OCI-LY7 (cell line): ENCODE measurements around the gene CFAP161. TPM values are rescaled to one million over a fixed set of nuclear protein-coding genes. Genes with fewer than 3 reads are reported as not detected.

Source experiments
- BruUV-seq: library from RNA; stranded (reverse); fragments of 400-500 nt; replicated peaks from 2 replicates; lab custom pipeline; 2021; lab: Mats Ljungman, UMichigan
- CTCF ChIA-PET: fragments of 300-600 bp; sonication (Branson Sonifier 250); formaldehyde crosslinking; loops from one replicate; lab custom pipeline; 2022; ENCODE audit warnings: antibody characterized with exemption; ENCODE audit not compliant: unreplicated experiment; lab: Charles Lee
- POLR2A ChIA-PET: fragments of 300-600 bp; sonication (Branson Sonifier 250); formaldehyde crosslinking; loops from one replicate; lab custom pipeline; 2022; ENCODE audit warnings: antibody characterized with exemption; lab: Charles Lee
- DNase-seq: peaks from one replicate; pipeline ENCODE4 v3.0.0-alpha.2; 2015; ENCODE audit warnings: low spot score
- H2AFZ ChIP-seq: fragments of 200-600 bp; sonication (generic), shearing (Covaris generic); 2 replicates; pipeline ENCODE4 v1.6.1; 2014; ENCODE audit warnings: mild to moderate bottlenecking, antibody characterized with exemption, low read length, moderate library complexity
- H3K27ac ChIP-seq: fragments of 200-600 bp; sonication (generic); 2 replicates; pipeline ENCODE4 v1.5.1; 2014; ENCODE audit warnings: mixed run types, low read depth, mild to moderate bottlenecking, moderate library complexity, low read length, inconsistent platforms; ENCODE audit not compliant: poor library complexity, severe bottlenecking
- H3K36me3 ChIP-seq: fragments of 200-600 bp; sonication (generic); 2 replicates; pipeline ENCODE4 v1.6.1; 2014; ENCODE audit warnings: mild to moderate bottlenecking, antibody characterized with exemption, low read length, moderate library complexity, mixed read lengths; ENCODE audit not compliant: insufficient read depth
- H3K4me1 ChIP-seq: fragments of 200-600 bp; sonication (generic); 2 replicates; pipeline ENCODE4 v1.5.1; 2014; ENCODE audit warnings: mild to moderate bottlenecking, low read length; ENCODE audit not compliant: insufficient read depth, poor library complexity, severe bottlenecking
- H3K4me2 ChIP-seq: fragments of 200-600 bp; sonication (generic); 2 replicates; pipeline ENCODE4 v1.6.1; 2014; ENCODE audit warnings: mild to moderate bottlenecking, low read length
- H3K4me3 ChIP-seq: fragments of 200-600 bp; sonication (generic); 2 replicates; pipeline ENCODE4 v1.5.1; 2014; ENCODE audit warnings: mild to moderate bottlenecking, low read depth, low read length; ENCODE audit not compliant: poor library complexity, severe bottlenecking
- H3K79me2 ChIP-seq: fragments of 200-600 bp; sonication (generic); 2 replicates; pipeline ENCODE4 v1.6.1; 2016; ENCODE audit warnings: low read depth, mild to moderate bottlenecking, low read length, moderate library complexity, mixed read lengths; ENCODE audit not compliant: insufficient read depth
- H3K9me2 ChIP-seq: fragments of 200-600 bp; sonication (generic); 2 replicates; pipeline ENCODE4 v1.6.1; 2016; ENCODE audit warnings: mild to moderate bottlenecking, low read length, mixed read lengths; ENCODE audit not compliant: insufficient read depth
- H3K9me3 ChIP-seq: fragments of 200-600 bp; sonication (generic); 2 replicates; pipeline ENCODE4 v1.6.1; 2014; ENCODE audit warnings: mild to moderate bottlenecking, mixed run types, low read length, mixed read lengths
- H4K20me1 ChIP-seq: fragments of 200-600 bp; sonication (generic); 2 replicates; pipeline ENCODE4 v1.6.1; 2014; ENCODE audit warnings: mild to moderate bottlenecking, antibody characterized with exemption, low read length, moderate library complexity, mixed read lengths; ENCODE audit not compliant: insufficient read depth
- EZH2phosphoT487 ChIP-seq: fragments of 200-600 bp; sonication (generic); IDR thresholded peaks from 2 replicates; pipeline ENCODE4 v1.6.1; 2018; ENCODE audit warnings: low read depth, borderline replicate concordance, mild to moderate bottlenecking, mixed run types, antibody characterized with exemption, low read length, moderate library complexity, mixed read lengths
- intact Hi-C: fragments of 100-400 bp; cut with micrococcal nuclease; formaldehyde crosslinking; loops from one replicate; pipeline ENCODE4 v1.10.0; 2022; ENCODE audit not compliant: unreplicated experiment
- total RNA-seq, 2 experiments: library from RNA; depleted of rRNA in 1 of 2; stranded (reverse); fragments of >200 nt in 1 of 2; shearing (Covaris generic) in 1 of 2; gene quantifications; 2 replicates each; pipeline ENCODE4 v1.2.3, GENCODE V29; 2014 to 2022
- TF ChIP-seq, protein P1 (sequence below): fragments of 200-600 bp; sonication (generic); conservative IDR thresholded peaks from 2 replicates; pipeline ENCODE4 v1.5.1; 2014; ENCODE audit warnings: mild to moderate bottlenecking, antibody characterized with exemption, low read length, moderate library complexity, mixed read lengths

The CFAP161 gene
- total RNA-seq, 2 experiments from 2014 or later = not detected

DNA sequence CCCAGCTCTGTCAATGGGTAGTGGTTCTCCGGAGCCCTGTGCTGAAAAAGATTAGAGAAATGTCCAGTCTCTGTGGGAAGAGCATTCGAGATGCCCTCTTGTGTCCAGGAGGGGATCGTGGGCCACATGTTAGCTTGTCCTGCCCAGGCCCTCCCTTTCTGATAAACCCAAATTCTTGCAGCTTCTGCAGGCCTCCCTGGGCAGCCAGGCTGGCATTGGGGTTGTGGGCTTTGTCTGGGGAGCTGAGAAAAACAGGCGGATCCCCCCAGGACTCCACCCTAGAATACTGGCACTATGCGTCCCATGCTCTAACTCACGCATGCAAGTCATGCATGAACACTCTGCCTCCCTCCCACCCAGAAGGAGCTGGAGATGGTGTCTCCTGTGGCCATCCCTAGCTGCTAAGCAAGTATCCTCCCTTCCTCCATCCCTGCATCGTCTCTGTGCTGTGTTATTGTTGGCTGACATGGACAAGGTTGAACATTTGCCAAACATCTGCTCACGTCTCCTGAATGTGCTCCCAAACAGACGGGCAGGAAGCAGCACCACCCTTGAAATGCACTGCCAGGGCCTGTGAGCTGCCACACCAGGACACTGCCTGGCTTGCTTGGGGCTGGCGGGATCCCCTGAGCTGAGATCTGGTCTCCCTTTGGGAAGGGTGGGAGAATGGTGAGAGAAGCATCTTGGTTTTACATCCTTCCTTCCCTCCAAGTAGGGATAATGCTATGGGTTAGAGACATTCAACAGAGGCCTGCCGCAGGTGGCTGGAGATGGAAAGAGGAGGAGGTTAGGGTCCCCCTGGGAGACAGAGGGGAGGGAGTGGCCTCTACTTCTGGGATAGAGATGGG, 26.5 kb downstream of the CFAP161 start:
- Histone ChIP-seq H3K27ac (no peak overlapping the region), H3K79me2 (no peaks in the 10 kb centered on the region), H3K4me1 (no peaks in the 10 kb centered on the region), H2AFZ (no peak overlapping the region), H4K20me1 (no peaks in the 10 kb centered on the region), H3K9me3 (no peaks in the 10 kb centered on the region), H3K9me2 (no peaks in the 10 kb centered on the region), H3K4me3 (no peak overlapping the region), H3K36me3 (no peaks in the 10 kb centered on the region), H3K4me2 (no peak overlapping the region)
- TF ChIP-seq, protein P1, sequence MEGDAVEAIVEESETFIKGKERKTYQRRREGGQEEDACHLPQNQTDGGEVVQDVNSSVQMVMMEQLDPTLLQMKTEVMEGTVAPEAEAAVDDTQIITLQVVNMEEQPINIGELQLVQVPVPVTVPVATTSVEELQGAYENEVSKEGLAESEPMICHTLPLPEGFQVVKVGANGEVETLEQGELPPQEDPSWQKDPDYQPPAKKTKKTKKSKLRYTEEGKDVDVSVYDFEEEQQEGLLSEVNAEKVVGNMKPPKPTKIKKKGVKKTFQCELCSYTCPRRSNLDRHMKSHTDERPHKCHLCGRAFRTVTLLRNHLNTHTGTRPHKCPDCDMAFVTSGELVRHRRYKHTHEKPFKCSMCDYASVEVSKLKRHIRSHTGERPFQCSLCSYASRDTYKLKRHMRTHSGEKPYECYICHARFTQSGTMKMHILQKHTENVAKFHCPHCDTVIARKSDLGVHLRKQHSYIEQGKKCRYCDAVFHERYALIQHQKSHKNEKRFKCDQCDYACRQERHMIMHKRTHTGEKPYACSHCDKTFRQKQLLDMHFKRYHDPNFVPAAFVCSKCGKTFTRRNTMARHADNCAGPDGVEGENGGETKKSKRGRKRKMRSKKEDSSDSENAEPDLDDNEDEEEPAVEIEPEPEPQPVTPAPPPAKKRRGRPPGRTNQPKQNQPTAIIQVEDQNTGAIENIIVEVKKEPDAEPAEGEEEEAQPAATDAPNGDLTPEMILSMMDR = no peak
- TF ChIP-seq EZH2phosphoT487 = no peak
- intact Hi-C loops = no loop called here
- ChIA-PET CTCF (no interaction called here), POLR2A (no interaction called here)
- no TSS peak for BruUV-seq
- DNase-seq = no peak

DNA sequence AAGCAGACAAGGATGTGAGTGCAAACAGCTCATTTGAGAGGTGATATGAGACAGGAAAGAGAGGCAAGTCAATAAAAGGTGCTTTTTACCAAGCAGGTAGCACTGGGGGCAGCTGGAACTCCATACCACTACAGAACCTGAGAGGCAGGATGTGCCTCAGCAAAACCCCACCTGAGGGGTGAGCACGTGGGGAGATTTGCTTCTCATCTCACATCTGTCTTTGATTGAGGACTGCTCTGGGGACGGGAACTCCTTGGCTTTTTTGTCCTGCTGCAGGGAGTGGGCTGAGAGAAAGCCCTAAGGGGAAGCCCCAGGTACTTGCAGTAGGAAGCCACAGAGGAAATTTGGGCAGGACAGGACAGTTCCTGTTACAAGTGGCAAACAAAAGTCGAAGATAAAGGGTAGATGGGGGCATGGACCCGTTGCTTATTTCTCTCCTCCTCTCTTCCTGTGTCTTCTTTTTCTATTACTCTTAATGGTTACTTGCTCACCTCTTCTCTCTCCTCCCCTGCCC, 27.1 kb downstream of the CFAP161 start:
- H3K4me3 ChIP-seq = no peak overlapping the region
- H3K27ac ChIP-seq = no peak overlapping the region
- intact Hi-C loops = no loop called here
- H2AFZ ChIP-seq = no peak overlapping the region
- H4K20me1 ChIP-seq = no peaks in the 10 kb centered on the region
- no peak overlapping the region for H3K4me2 ChIP-seq
- TF ChIP-seq, protein P1 = no peak
- TF ChIP-seq EZH2phosphoT487 = no peak
- POLR2A ChIA-PET = no interaction called here
- CTCF ChIA-PET = no interaction called here
- no peaks in the 10 kb centered on the region for H3K9me3 ChIP-seq
- BruUV-seq = no TSS peak
- H3K36me3 ChIP-seq = no peaks in the 10 kb centered on the region
- H3K4me1 ChIP-seq = no peaks in the 10 kb centered on the region
- no peaks in the 10 kb centered on the region for H3K79me2 ChIP-seq
- no peaks in the 10 kb centered on the region for H3K9me2 ChIP-seq
- no peak for DNase-seq

DNA sequence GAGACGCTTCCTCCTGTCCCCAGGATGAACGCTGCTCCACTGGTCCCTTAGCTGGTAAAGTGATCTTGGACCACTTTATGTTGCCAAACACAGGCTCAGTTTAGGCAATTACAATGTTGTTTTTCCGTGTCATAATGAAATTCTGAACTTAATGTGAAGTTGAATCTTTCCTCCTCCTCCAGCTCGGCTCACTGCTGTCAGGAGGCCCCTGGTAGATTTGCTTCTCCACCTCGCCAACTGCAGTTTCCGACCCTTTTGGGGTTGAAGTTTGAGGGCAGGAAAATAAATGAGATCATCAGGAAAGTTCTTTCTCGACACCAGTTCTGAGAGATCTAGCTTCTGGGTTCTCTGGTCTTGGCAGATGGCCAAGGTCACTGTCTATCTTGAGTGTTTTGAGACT, 27.8 kb downstream of the CFAP161 start:
- BruUV-seq = no TSS peak
- H3K9me3 ChIP-seq = no peaks in the 10 kb centered on the region
- intact Hi-C loops = no loop called here

More for the DNA sequence above, 27.8 kb downstream of the CFAP161 start:
- TF ChIP-seq, protein P1 = no peak
- no peak for TF ChIP-seq EZH2phosphoT487
- ChIA-PET POLR2A (no interaction called here), CTCF (interaction anchor here (1.8 kb wide), 1 partner anchor 104 kb away, joined by 5 read pairs; no protein-coding TSS in a partner anchor)
- Histone ChIP-seq H3K4me2 (no peak overlapping the region), H3K27ac (no peak overlapping the region), H3K36me3 (no peaks in the 10 kb centered on the region), H3K9me2 (no peaks in the 10 kb centered on the region), H2AFZ (no peak overlapping the region), H3K4me1 (no peaks in the 10 kb centered on the region), H3K79me2 (no peaks in the 10 kb centered on the region), H3K4me3 (no peak overlapping the region), H4K20me1 (no peaks in the 10 kb centered on the region)
- no peak for DNase-seq
